ENCODE results near the gene BCL6B. TPM values are rescaled to one million over a fixed set of nuclear protein-coding genes. Genes with fewer than 3 reads are reported as not detected.

BCL6B gene
- total RNA-seq, 1 experiment from 2014 or later, result 11.4 TPM

GRCh38 chr17:7035591-7036368 is 12.9 kb downstream of the BCL6B start, which contains the start of gene SLC16A13 (continued):
- TF ChIP-seq IRF2 (CRISPR knock-in tag; IDR thresholded peaks at IDR 0.05; ENCODE audit: borderline replicate concordance, low read depth) (no peak), ETV6 (CRISPR knock-in tag; IDR thresholded peaks at IDR 0.05) (0 out of 2 replicates have a peak, but pooled peaks have one; percentile 21), ZNF138 (CRISPR knock-in tag; conservative IDR thresholded peaks at IDR 0.05) (peak; percentile 49; the same call in 1 of the 2 replicates), MAX (CRISPR knock-in tag; IDR thresholded peaks at IDR 0.05) (peak; percentile 87), ESRRA (CRISPR knock-in tag; IDR thresholded peaks at IDR 0.05; ENCODE audit: borderline replicate concordance) (peak; percentile 36; the same call in 1 of the 2 replicates), TEAD1 (CRISPR knock-in tag; IDR thresholded peaks at IDR 0.05) (no peak), KAT7 (CRISPR knock-in tag; IDR thresholded peaks at IDR 0.05; ENCODE audit: borderline replicate concordance) (no peak; the same call in 1 of the 2 replicates), JUN (CRISPR knock-in tag; IDR thresholded peaks at IDR 0.05) (no peak), JAZF1 (CRISPR knock-in tag; IDR thresholded peaks at IDR 0.05) (no peak), ZNF121 (CRISPR knock-in tag; IDR thresholded peaks at IDR 0.05) (no peak), ZNF423 (CRISPR knock-in tag; IDR thresholded peaks at IDR 0.05) (no peak), FOXP1 (CRISPR knock-in tag; IDR thresholded peaks at IDR 0.05; ENCODE audit: borderline replicate concordance) (no peak), ATF1 (CRISPR knock-in tag; IDR thresholded peaks at IDR 0.05) (no peak), SP1 (CRISPR knock-in tag; conservative IDR thresholded peaks at IDR 0.05) (peak; percentile 39; the same call in 1 of the 2 replicates), NFYB (CRISPR knock-in tag; conservative IDR thresholded peaks at IDR 0.05; ENCODE audit: low read depth) (no peak), TP53 (CRISPR knock-in tag; IDR thresholded peaks at IDR 0.05) (peak; percentile 90; the same call in 1 of the 2 replicates), NR3C1 (CRISPR knock-in tag; conservative IDR thresholded peaks at IDR 0.05; ENCODE audit: low read depth) (0 out of 2 replicates have a peak, but pooled peaks have one; percentile 58), ZNF219 (CRISPR knock-in tag; IDR thresholded peaks at IDR 0.05; ENCODE audit: borderline replicate concordance) (no peak)
- TF ChIP-seq, protein P1, sequence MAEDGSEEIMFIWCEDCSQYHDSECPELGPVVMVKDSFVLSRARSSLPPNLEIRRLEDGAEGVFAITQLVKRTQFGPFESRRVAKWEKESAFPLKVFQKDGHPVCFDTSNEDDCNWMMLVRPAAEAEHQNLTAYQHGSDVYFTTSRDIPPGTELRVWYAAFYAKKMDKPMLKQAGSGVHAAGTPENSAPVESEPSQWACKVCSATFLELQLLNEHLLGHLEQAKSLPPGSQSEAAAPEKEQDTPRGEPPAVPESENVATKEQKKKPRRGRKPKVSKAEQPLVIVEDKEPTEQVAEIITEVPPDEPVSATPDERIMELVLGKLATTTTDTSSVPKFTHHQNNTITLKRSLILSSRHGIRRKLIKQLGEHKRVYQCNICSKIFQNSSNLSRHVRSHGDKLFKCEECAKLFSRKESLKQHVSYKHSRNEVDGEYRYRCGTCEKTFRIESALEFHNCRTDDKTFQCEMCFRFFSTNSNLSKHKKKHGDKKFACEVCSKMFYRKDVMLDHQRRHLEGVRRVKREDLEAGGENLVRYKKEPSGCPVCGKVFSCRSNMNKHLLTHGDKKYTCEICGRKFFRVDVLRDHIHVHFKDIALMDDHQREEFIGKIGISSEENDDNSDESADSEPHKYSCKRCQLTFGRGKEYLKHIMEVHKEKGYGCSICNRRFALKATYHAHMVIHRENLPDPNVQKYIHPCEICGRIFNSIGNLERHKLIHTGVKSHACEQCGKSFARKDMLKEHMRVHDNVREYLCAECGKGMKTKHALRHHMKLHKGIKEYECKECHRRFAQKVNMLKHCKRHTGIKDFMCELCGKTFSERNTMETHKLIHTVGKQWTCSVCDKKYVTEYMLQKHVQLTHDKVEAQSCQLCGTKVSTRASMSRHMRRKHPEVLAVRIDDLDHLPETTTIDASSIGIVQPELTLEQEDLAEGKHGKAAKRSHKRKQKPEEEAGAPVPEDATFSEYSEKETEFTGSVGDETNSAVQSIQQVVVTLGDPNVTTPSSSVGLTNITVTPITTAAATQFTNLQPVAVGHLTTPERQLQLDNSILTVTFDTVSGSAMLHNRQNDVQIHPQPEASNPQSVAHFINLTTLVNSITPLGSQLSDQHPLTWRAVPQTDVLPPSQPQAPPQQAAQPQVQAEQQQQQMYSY (CRISPR knock-in tag; IDR thresholded peaks at IDR 0.05), result no peak
- TF ChIP-seq, protein P2, sequence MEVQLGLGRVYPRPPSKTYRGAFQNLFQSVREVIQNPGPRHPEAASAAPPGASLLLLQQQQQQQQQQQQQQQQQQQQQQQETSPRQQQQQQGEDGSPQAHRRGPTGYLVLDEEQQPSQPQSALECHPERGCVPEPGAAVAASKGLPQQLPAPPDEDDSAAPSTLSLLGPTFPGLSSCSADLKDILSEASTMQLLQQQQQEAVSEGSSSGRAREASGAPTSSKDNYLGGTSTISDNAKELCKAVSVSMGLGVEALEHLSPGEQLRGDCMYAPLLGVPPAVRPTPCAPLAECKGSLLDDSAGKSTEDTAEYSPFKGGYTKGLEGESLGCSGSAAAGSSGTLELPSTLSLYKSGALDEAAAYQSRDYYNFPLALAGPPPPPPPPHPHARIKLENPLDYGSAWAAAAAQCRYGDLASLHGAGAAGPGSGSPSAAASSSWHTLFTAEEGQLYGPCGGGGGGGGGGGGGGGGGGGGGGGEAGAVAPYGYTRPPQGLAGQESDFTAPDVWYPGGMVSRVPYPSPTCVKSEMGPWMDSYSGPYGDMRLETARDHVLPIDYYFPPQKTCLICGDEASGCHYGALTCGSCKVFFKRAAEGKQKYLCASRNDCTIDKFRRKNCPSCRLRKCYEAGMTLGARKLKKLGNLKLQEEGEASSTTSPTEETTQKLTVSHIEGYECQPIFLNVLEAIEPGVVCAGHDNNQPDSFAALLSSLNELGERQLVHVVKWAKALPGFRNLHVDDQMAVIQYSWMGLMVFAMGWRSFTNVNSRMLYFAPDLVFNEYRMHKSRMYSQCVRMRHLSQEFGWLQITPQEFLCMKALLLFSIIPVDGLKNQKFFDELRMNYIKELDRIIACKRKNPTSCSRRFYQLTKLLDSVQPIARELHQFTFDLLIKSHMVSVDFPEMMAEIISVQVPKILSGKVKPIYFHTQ (CRISPR knock-in tag; IDR thresholded peaks at IDR 0.05), result no peak
- TF ChIP-seq, protein P3, sequence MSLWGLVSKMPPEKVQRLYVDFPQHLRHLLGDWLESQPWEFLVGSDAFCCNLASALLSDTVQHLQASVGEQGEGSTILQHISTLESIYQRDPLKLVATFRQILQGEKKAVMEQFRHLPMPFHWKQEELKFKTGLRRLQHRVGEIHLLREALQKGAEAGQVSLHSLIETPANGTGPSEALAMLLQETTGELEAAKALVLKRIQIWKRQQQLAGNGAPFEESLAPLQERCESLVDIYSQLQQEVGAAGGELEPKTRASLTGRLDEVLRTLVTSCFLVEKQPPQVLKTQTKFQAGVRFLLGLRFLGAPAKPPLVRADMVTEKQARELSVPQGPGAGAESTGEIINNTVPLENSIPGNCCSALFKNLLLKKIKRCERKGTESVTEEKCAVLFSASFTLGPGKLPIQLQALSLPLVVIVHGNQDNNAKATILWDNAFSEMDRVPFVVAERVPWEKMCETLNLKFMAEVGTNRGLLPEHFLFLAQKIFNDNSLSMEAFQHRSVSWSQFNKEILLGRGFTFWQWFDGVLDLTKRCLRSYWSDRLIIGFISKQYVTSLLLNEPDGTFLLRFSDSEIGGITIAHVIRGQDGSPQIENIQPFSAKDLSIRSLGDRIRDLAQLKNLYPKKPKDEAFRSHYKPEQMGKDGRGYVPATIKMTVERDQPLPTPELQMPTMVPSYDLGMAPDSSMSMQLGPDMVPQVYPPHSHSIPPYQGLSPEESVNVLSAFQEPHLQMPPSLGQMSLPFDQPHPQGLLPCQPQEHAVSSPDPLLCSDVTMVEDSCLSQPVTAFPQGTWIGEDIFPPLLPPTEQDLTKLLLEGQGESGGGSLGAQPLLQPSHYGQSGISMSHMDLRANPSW (CRISPR knock-in tag; conservative IDR thresholded peaks at IDR 0.05; ENCODE audit: low read depth), result peak; percentile 79; the same call in 1 of the 2 replicates
- TF ChIP-seq, protein P4, sequence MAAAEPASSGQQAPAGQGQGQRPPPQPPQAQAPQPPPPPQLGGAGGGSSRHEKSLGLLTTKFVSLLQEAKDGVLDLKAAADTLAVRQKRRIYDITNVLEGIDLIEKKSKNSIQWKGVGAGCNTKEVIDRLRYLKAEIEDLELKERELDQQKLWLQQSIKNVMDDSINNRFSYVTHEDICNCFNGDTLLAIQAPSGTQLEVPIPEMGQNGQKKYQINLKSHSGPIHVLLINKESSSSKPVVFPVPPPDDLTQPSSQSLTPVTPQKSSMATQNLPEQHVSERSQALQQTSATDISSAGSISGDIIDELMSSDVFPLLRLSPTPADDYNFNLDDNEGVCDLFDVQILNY (CRISPR knock-in tag; IDR thresholded peaks at IDR 0.05), result peak; percentile 73

Data from WTC11 (cell line).